Neural progenitor cell (in vitro differentiated cells): Measurements from ENCODE around the gene RANBP1. TPM values are rescaled to one million over a fixed set of nuclear protein-coding genes. Genes with fewer than 3 reads are reported as not detected.

Source experiments
- DNase-seq: peaks from one replicate; pipeline ENCODE4 v3.0.0-alpha.2; 2016; ENCODE audit warnings: low spot score
- H2AFZ ChIP-seq: fragments of 200-600 bp; sonication (generic); replicated peaks from 2 replicates; pipeline ENCODE4 v1.6.1; 2016; ENCODE audit warnings: antibody characterized with exemption
- H3F3A ChIP-seq: fragments of 200-600 bp; sonication (generic); 2 replicates; pipeline ENCODE4 v1.6.1; 2016; ENCODE audit warnings: antibody characterized with exemption, low read depth
- H3K27ac ChIP-seq: fragments of 200-600 bp; sonication (generic); 2 replicates; pipeline ENCODE4 v1.5.1; 2016; ENCODE audit warnings: mild to moderate bottlenecking
- H3K27me3 ChIP-seq: fragments of 200-600 bp; sonication (generic); 2 replicates; pipeline ENCODE4 v1.6.1; 2016; ENCODE audit warnings: mild to moderate bottlenecking, moderate library complexity
- H3K36me3 ChIP-seq: fragments of 200-600 bp; sonication (generic); 2 replicates; pipeline ENCODE4 v1.5.1; 2016
- H3K4me1 ChIP-seq: fragments of 200-600 bp; sonication (generic); 2 replicates; pipeline ENCODE4 v1.6.1; 2016; ENCODE audit warnings: mixed run types
- H3K4me2 ChIP-seq: fragments of 200-600 bp; sonication (generic); 2 replicates; pipeline ENCODE4 v1.6.1; 2016
- H3K4me3 ChIP-seq: fragments of 200-600 bp; sonication (generic); 2 replicates; pipeline ENCODE4 v1.5.1; 2016
- H3K79me2 ChIP-seq: fragments of 200-600 bp; sonication (generic); 2 replicates; pipeline ENCODE4 v1.6.1; 2016; ENCODE audit warnings: low read depth
- H3K9ac ChIP-seq: fragments of 200-600 bp; sonication (generic); 2 replicates; pipeline ENCODE4 v1.6.1; 2016
- H3K9me3 ChIP-seq: fragments of 200-600 bp; sonication (generic); 2 replicates; pipeline ENCODE4 v1.5.1; 2016; ENCODE audit warnings: low read depth
- H4K20me1 ChIP-seq: fragments of 200-600 bp; sonication (generic); 2 replicates; pipeline ENCODE4 v1.6.1; 2016; ENCODE audit warnings: low read depth
- H3K27ac Mint-ChIP-seq: 3 replicates; pipeline ENCODE4 v1.8.0; 2021; ENCODE audit warnings: mixed read lengths
- H3K27me3 Mint-ChIP-seq: 2 replicates; pipeline ENCODE4 v1.8.0; 2022; ENCODE audit warnings: low read depth, mild to moderate bottlenecking, inconsistent platforms, moderate library complexity, mixed read lengths; ENCODE audit not compliant: insufficient read depth
- H3K36me3 Mint-ChIP-seq: 3 replicates; pipeline ENCODE4 v1.8.0; 2021; ENCODE audit warnings: mixed read lengths
- H3K4me1 Mint-ChIP-seq: 3 replicates; pipeline ENCODE4 v1.8.0; 2021; ENCODE audit warnings: mixed read lengths
- H3K4me3 Mint-ChIP-seq: 3 replicates; pipeline ENCODE4 v1.8.0; 2021; ENCODE audit warnings: mild to moderate bottlenecking, moderate library complexity, mixed read lengths
- H3K9me3 Mint-ChIP-seq: 3 replicates; pipeline ENCODE4 v1.8.0; 2020; ENCODE audit warnings: mixed read lengths
- EZH2 ChIP-seq: fragments of 200-600 bp; sonication (generic); IDR thresholded peaks from 2 replicates; pipeline ENCODE4 v1.6.1; 2017; ENCODE audit warnings: antibody characterized with exemption, mild to moderate bottlenecking, moderate library complexity
- EZH2phosphoT487 ChIP-seq: fragments of 200-600 bp; sonication (generic); IDR thresholded peaks from 2 replicates; pipeline ENCODE4 v1.6.1; 2017; ENCODE audit warnings: antibody characterized with exemption
- total RNA-seq: library from RNA; depleted of rRNA; stranded (reverse); fragments of >200 nt; gene quantifications from 2 replicates; pipeline ENCODE4 v1.2.3, GENCODE V29; 2015; ENCODE audit warnings: low replicate concordance
- TF ChIP-seq, protein P1 (sequence below): fragments of 200-600 bp; sonication (generic); IDR thresholded peaks from 2 replicates; pipeline ENCODE4 v1.5.1; 2017; ENCODE audit warnings: antibody characterized with exemption, mild to moderate bottlenecking

The RANBP1 gene
- total RNA-seq, 1 donor from 2014 or later = 918 TPM

DNA sequence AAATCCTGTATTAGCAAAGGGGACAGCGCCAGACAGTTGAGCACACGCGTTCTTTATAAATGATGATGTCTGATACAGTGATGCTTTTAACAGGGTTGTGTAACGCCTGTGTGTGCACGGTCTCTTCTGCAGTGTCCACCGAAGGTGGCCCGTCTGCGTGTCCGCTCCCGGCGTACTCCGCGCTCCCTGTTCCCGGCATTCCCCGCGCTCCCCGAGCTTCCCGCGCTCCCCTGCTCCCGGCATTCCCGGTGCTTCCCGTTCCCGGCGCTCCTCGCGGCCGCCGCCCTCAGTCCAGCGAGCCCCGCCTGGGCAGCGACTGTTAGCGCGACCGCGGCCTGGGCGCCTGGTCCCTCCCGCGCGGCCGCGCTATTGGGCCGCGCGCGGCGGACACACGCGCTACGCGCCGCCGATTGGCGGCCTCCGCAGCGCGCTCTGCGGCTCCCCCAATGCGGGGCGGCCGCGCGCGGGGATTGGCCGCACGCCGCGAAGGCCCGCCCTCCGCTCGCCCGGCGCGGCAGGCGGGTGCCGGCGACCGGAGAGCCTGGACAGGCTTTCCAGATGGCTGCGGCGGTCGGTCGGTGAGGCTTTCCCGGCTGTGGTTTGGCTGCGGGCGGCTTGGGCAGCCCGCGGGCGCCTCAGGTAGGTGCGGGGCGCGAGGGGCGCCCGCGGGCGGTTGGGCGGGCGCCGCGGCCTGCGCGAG lies 36.0 kb upstream of the RANBP1 start, which contains the start of gene DGCR8:
DGCR8 (plus strand) TSS at position 497 of the 700 bp plus-strand sequence. CDS start 5,723 bp downstream, outside the sequence.
- Mint-ChIP-seq H3K27me3 (peaks cover 2% of the 10 kb centered on the region), H3K9me3 (no peaks in the 10 kb centered on the region), H3K36me3 (peaks cover 5% of the 10 kb centered on the region), H3K4me1 (peaks cover 48% of the 10 kb centered on the region), H3K4me3 (peak within 1 kb of the TSS; percentile 95), H3K27ac (peak within 1 kb of the TSS; percentile 84)
- peak; percentile 98 for DNase-seq
- peaks cover 61% of the 10 kb centered on the region for H3F3A ChIP-seq
- peak within 1 kb of the TSS; percentile 85 for H3K27ac ChIP-seq
- TF ChIP-seq EZH2 (no peak), EZH2phosphoT487 (no peak)
- TF ChIP-seq, protein P1, sequence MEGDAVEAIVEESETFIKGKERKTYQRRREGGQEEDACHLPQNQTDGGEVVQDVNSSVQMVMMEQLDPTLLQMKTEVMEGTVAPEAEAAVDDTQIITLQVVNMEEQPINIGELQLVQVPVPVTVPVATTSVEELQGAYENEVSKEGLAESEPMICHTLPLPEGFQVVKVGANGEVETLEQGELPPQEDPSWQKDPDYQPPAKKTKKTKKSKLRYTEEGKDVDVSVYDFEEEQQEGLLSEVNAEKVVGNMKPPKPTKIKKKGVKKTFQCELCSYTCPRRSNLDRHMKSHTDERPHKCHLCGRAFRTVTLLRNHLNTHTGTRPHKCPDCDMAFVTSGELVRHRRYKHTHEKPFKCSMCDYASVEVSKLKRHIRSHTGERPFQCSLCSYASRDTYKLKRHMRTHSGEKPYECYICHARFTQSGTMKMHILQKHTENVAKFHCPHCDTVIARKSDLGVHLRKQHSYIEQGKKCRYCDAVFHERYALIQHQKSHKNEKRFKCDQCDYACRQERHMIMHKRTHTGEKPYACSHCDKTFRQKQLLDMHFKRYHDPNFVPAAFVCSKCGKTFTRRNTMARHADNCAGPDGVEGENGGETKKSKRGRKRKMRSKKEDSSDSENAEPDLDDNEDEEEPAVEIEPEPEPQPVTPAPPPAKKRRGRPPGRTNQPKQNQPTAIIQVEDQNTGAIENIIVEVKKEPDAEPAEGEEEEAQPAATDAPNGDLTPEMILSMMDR = no peak
- H3K9ac ChIP-seq = peak within 1 kb of the TSS; percentile 93
- H4K20me1 ChIP-seq = peaks cover 45% of the 10 kb centered on the region
- H3K4me1 ChIP-seq = peaks cover 31% of the 10 kb centered on the region
- peak within 1 kb of the TSS; percentile 64 for H2AFZ ChIP-seq
- H3K4me2 ChIP-seq = peak within 1 kb of the TSS; percentile 95
- H3K36me3 ChIP-seq = no peaks in the 10 kb centered on the region
- H3K79me2 ChIP-seq = peaks cover 46% of the 10 kb centered on the region
- no peaks in the 10 kb centered on the region for H3K9me3 ChIP-seq
- peak within 1 kb of the TSS; percentile 81 for H3K4me3 ChIP-seq
- no peaks in the 10 kb centered on the region for H3K27me3 ChIP-seq

DNA sequence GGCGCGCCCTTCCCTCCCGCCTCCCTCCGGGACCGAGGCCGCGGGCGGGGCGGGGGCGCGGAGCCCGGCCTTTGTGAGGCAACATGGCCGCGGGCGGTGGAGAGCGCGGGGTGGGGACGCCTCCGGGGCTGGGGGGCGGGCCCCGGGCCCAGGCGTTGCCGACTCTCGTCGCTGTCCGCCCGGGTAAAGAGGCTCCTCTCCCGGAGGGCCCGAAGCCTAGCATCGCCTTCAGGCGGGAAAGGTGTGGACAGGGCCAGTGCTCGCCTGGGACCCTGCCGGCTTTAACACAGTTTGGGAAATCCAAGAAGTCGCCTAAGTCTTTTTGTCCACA lies 35.5 kb upstream of the RANBP1 start:
- Histone ChIP-seq H2AFZ (no peak overlapping the region), H3K27me3 (no peaks in the 10 kb centered on the region), H4K20me1 (peaks cover 50% of the 10 kb centered on the region), H3K4me3 (peak overlapping the region; percentile 81), H3K9me3 (no peaks in the 10 kb centered on the region), H3K4me1 (peaks cover 31% of the 10 kb centered on the region), H3K36me3 (no peaks in the 10 kb centered on the region), H3K79me2 (peaks cover 52% of the 10 kb centered on the region), H3F3A (peaks cover 63% of the 10 kb centered on the region), H3K27ac (peak overlapping the region; percentile 85), H3K9ac (peak overlapping the region; percentile 93), H3K4me2 (peak overlapping the region; percentile 95)
- H3K27me3 Mint-ChIP-seq = peaks cover 2% of the 10 kb centered on the region
- H3K27ac Mint-ChIP-seq = peak overlapping the region; percentile 84
- peak; percentile 87 for DNase-seq
- H3K36me3 Mint-ChIP-seq = peaks cover 8% of the 10 kb centered on the region
- TF ChIP-seq EZH2 = no peak
- TF ChIP-seq, protein P1 = no peak
- no peak for TF ChIP-seq EZH2phosphoT487
- H3K4me3 Mint-ChIP-seq = peak overlapping the region; percentile 95
- peaks cover 53% of the 10 kb centered on the region for H3K4me1 Mint-ChIP-seq
- no peaks in the 10 kb centered on the region for H3K9me3 Mint-ChIP-seq

DNA sequence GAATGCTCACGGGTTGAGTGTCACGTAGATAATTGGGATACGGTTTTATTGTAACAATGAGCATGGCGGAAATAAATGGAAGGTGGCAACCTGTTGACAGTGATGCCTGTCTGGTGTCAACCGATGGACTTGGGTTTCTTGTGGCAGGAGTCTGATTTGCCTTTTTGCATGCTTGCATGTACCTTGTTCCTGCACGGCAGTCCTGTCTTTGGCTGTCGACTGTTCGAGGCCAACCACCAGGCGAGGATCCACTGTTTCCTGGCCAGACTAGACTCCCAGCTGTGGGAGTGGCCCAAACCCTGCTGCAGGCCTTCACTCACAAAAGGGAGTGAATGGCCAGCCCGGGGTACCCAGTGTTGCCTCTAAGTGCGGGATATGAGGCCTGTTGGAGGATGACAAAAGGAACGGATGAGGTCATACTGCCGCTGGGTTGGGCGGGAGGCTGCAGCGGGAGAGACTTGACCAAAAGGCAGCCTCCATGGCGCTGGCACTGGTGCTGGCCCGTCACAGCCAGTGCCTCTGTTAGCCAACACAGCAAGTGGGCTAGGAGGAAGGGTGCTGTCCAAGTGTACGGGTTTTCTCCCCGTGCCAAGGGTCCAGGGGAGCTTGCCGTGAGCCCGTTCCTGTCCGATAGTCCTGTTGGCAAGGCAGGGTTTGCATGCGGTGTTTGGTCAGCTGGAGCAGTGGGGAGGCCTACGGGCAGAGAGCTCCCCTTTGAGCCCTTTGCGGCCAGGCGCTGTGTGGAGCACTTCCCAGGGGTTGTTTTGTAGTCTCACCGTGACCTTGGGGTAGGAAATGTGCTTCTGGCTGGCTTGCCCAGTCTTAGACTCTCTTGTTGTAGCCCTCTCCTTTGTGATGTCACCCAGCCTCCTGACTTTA lies 34.9 kb upstream of the RANBP1 start:
- Histone ChIP-seq H3K79me2 (peaks cover 58% of the 10 kb centered on the region), H4K20me1 (peaks cover 56% of the 10 kb centered on the region), H3K9ac (peak overlapping the region; percentile 93), H3F3A (peaks cover 63% of the 10 kb centered on the region), H3K4me2 (peak overlapping the region; percentile 95), H3K27me3 (no peaks in the 10 kb centered on the region), H2AFZ (no peak overlapping the region), H3K4me1 (peaks cover 31% of the 10 kb centered on the region), H3K9me3 (no peaks in the 10 kb centered on the region), H3K27ac (peak overlapping the region; percentile 85), H3K36me3 (no peaks in the 10 kb centered on the region), H3K4me3 (peak overlapping the region; percentile 81)
- Mint-ChIP-seq H3K27ac (peak overlapping the region; percentile 84), H3K27me3 (peaks cover 2% of the 10 kb centered on the region), H3K36me3 (peaks cover 8% of the 10 kb centered on the region), H3K4me3 (peak overlapping the region; percentile 95), H3K4me1 (peaks cover 53% of the 10 kb centered on the region), H3K9me3 (no peaks in the 10 kb centered on the region)
- DNase-seq = peak; percentile 68
- TF ChIP-seq EZH2 = no peak
- TF ChIP-seq, protein P1 = no peak
- TF ChIP-seq EZH2phosphoT487 = no peak
